ENCODE results near the gene SLC12A1. TPM values are rescaled to one million over a fixed set of nuclear protein-coding genes. Genes with fewer than 3 reads are reported as not detected.

The SLC12A1 gene
- total and polyA plus RNA-seq, 5 donors from 2014 or later: not detected

- H3K4me1 ChIP-seq (ENCODE audit: control insufficient read depth, insufficient read depth, low read length, poor library complexity, severe bottlenecking): no peaks in the 10 kb centered on the region
- Mint-ChIP-seq H3K27me3 (peaks cover 18% of the 10 kb centered on the region), H3K36me3 (no peaks in the 10 kb centered on the region), H3K4me1 (no peaks in the 10 kb centered on the region), H3K4me3 (no peak overlapping the region), H3K9me3 (peaks cover 0 to 2% (median 0%) of the 10 kb centered on the region in 7 donors), H3K27ac (no peak overlapping the region)
- ATAC-seq (ENCODE audit: low read depth in 2 of 2): no peak
- DNase-seq: no peak
- no peaks in the 10 kb centered on the region for H3K36me3 ChIP-seq (ENCODE audit: control insufficient read depth, insufficient read depth, low read length)
- no peak overlapping the region for H3K27ac ChIP-seq (ENCODE audit: insufficient read depth, low read length, poor library complexity, severe bottlenecking)
- no peak overlapping the region for H3K4me3 ChIP-seq (ENCODE audit: low read depth, low read length)
- no peaks in the 10 kb centered on the region for H3K9me3 ChIP-seq (ENCODE audit: control insufficient read depth in 2 of 2, low read length in 2 of 2)
- H3K27me3 ChIP-seq (ENCODE audit: control insufficient read depth, insufficient read depth, low read length): peaks cover 3% of the 10 kb centered on the region
These were observed 4.0 kb upstream of the SLC12A1 start for GRCh38 chr15:48202068-48202467.

GRCh38 chr15:48221261-48221660 lies 15.2 kb downstream of the SLC12A1 start:
- Mint-ChIP-seq H3K9me3 (peaks cover 0 to 2% (median 0%) of the 10 kb centered on the region in 7 donors), H3K36me3 (no peaks in the 10 kb centered on the region), H3K4me3 (no peak overlapping the region), H3K27me3 (peaks cover 13% of the 10 kb centered on the region), H3K27ac (no peak overlapping the region), H3K4me1 (no peaks in the 10 kb centered on the region)
- Histone ChIP-seq H3K4me1 (ENCODE audit: control insufficient read depth, insufficient read depth, low read length, poor library complexity, severe bottlenecking) (no peaks in the 10 kb centered on the region), H3K9me3 (ENCODE audit: control insufficient read depth in 2 of 2, low read length in 2 of 2) (no peaks in the 10 kb centered on the region), H3K27me3 (ENCODE audit: control insufficient read depth, insufficient read depth, low read length) (no peaks in the 10 kb centered on the region), H3K4me3 (ENCODE audit: low read depth, low read length) (no peak overlapping the region), H3K27ac (ENCODE audit: insufficient read depth, low read length, poor library complexity, severe bottlenecking) (no peak overlapping the region), H3K36me3 (ENCODE audit: control insufficient read depth, insufficient read depth, low read length) (no peaks in the 10 kb centered on the region)
- DNase-seq: no peak
- ATAC-seq (ENCODE audit: low read depth in 2 of 2): no peak

- Histone ChIP-seq H3K27me3 (ENCODE audit: control insufficient read depth, insufficient read depth, low read length) (no peaks in the 10 kb centered on the region), H3K27ac (ENCODE audit: insufficient read depth, low read length, poor library complexity, severe bottlenecking) (no peak overlapping the region), H3K4me3 (ENCODE audit: low read depth, low read length) (no peak overlapping the region), H3K4me1 (ENCODE audit: control insufficient read depth, insufficient read depth, low read length, poor library complexity, severe bottlenecking) (no peaks in the 10 kb centered on the region), H3K36me3 (ENCODE audit: control insufficient read depth, insufficient read depth, low read length) (no peaks in the 10 kb centered on the region), H3K9me3 (ENCODE audit: control insufficient read depth in 2 of 2, low read length in 2 of 2) (no peaks in the 10 kb centered on the region)
- no peaks in the 10 kb centered on the region for H3K4me1 Mint-ChIP-seq
- DNase-seq (no peak), ATAC-seq (ENCODE audit: low read depth in 2 of 2) (no peak)
- peaks cover 0 to 2% (median 0%) of the 10 kb centered on the region in 7 donors for H3K9me3 Mint-ChIP-seq
- no peaks in the 10 kb centered on the region for H3K36me3 Mint-ChIP-seq
- H3K27me3 Mint-ChIP-seq: peaks cover 15% of the 10 kb centered on the region
- no peak overlapping the region for H3K4me3 Mint-ChIP-seq
- H3K27ac Mint-ChIP-seq: no peak overlapping the region
These were observed 15.8 kb downstream of the SLC12A1 start for GRCh38 chr15:48221885-48222284.

- Histone ChIP-seq H3K36me3 (ENCODE audit: control insufficient read depth, insufficient read depth, low read length) (no peaks in the 10 kb centered on the region), H3K4me1 (ENCODE audit: control insufficient read depth, insufficient read depth, low read length, poor library complexity, severe bottlenecking) (no peaks in the 10 kb centered on the region), H3K27me3 (ENCODE audit: control insufficient read depth, insufficient read depth, low read length) (no peaks in the 10 kb centered on the region), H3K27ac (ENCODE audit: insufficient read depth, low read length, poor library complexity, severe bottlenecking) (no peak overlapping the region), H3K4me3 (ENCODE audit: low read depth, low read length) (no peak overlapping the region), H3K9me3 (ENCODE audit: control insufficient read depth in 2 of 2, low read length in 2 of 2) (no peaks in the 10 kb centered on the region)
- no peak for DNase-seq
- peaks cover 0 to 2% (median 0%) of the 10 kb centered on the region in 7 donors for H3K9me3 Mint-ChIP-seq
- H3K4me3 Mint-ChIP-seq: no peak overlapping the region
- no peaks in the 10 kb centered on the region for H3K36me3 Mint-ChIP-seq
- H3K27ac Mint-ChIP-seq: no peak overlapping the region
- no peak for ATAC-seq (ENCODE audit: low read depth in 2 of 2)
- peaks cover 20% of the 10 kb centered on the region for H3K27me3 Mint-ChIP-seq
- no peaks in the 10 kb centered on the region for H3K4me1 Mint-ChIP-seq
These were observed 16.5 kb downstream of the SLC12A1 start for GRCh38 chr15:48222627-48223026.

GRCh38 chr15:48225771-48226170 lies 19.7 kb downstream of the SLC12A1 start:
- no peak overlapping the region for H3K4me3 ChIP-seq (ENCODE audit: low read depth, low read length)
- H3K4me3 Mint-ChIP-seq: no peak overlapping the region
- no peaks in the 10 kb centered on the region for H3K27me3 ChIP-seq (ENCODE audit: control insufficient read depth, insufficient read depth, low read length)
- ATAC-seq (ENCODE audit: low read depth in 2 of 2) (no peak), DNase-seq (no peak)
- no peak overlapping the region for H3K27ac Mint-ChIP-seq
- no peaks in the 10 kb centered on the region for H3K36me3 Mint-ChIP-seq
- H3K9me3 ChIP-seq (ENCODE audit: control insufficient read depth in 2 of 2, low read length in 2 of 2): no peaks in the 10 kb centered on the region
- no peak overlapping the region for H3K27ac ChIP-seq (ENCODE audit: insufficient read depth, low read length, poor library complexity, severe bottlenecking)
- no peaks in the 10 kb centered on the region for H3K9me3 Mint-ChIP-seq
- no peaks in the 10 kb centered on the region for H3K4me1 ChIP-seq (ENCODE audit: control insufficient read depth, insufficient read depth, low read length, poor library complexity, severe bottlenecking)
- H3K27me3 Mint-ChIP-seq: peaks cover 20% of the 10 kb centered on the region
- H3K36me3 ChIP-seq (ENCODE audit: control insufficient read depth, insufficient read depth, low read length): no peaks in the 10 kb centered on the region
- no peaks in the 10 kb centered on the region for H3K4me1 Mint-ChIP-seq

GRCh38 chr15:48230498-48230897 lies 24.4 kb downstream of the SLC12A1 start:
- H3K27ac Mint-ChIP-seq: no peak overlapping the region
- H3K4me1 ChIP-seq (ENCODE audit: control insufficient read depth, insufficient read depth, low read length, poor library complexity, severe bottlenecking): no peaks in the 10 kb centered on the region
- H3K4me1 Mint-ChIP-seq: no peaks in the 10 kb centered on the region

GRCh38 chr15:48233246-48233645 lies 27.1 kb downstream of the SLC12A1 start:
- ATAC-seq (ENCODE audit: low read depth in 2 of 2) (no peak), DNase-seq (no peak)
- no peak overlapping the region for H3K27ac Mint-ChIP-seq
- H3K36me3 Mint-ChIP-seq: no peaks in the 10 kb centered on the region
- peaks cover 8% of the 10 kb centered on the region for H3K27me3 Mint-ChIP-seq
- Histone ChIP-seq H3K4me1 (ENCODE audit: control insufficient read depth, insufficient read depth, low read length, poor library complexity, severe bottlenecking) (no peaks in the 10 kb centered on the region), H3K36me3 (ENCODE audit: control insufficient read depth, insufficient read depth, low read length) (no peaks in the 10 kb centered on the region), H3K27ac (ENCODE audit: insufficient read depth, low read length, poor library complexity, severe bottlenecking) (no peak overlapping the region), H3K9me3 (ENCODE audit: control insufficient read depth in 2 of 2, low read length in 2 of 2) (no peaks in the 10 kb centered on the region), H3K4me3 (ENCODE audit: low read depth, low read length) (no peak overlapping the region), H3K27me3 (ENCODE audit: control insufficient read depth, insufficient read depth, low read length) (no peaks in the 10 kb centered on the region)
- no peaks in the 10 kb centered on the region for H3K4me1 Mint-ChIP-seq
- H3K4me3 Mint-ChIP-seq: no peak overlapping the region
- peaks cover 0 to 4% (median 0%) of the 10 kb centered on the region in 7 donors for H3K9me3 Mint-ChIP-seq

More at GRCh38 chr15:48230498-48230897, 24.4 kb downstream of the SLC12A1 start:
- no peak for DNase-seq
- no peaks in the 10 kb centered on the region for H3K9me3 ChIP-seq (ENCODE audit: control insufficient read depth in 2 of 2, low read length in 2 of 2)
- H3K4me3 ChIP-seq (ENCODE audit: low read depth, low read length): no peak overlapping the region
- H3K27ac ChIP-seq (ENCODE audit: insufficient read depth, low read length, poor library complexity, severe bottlenecking): no peak overlapping the region
- H3K27me3 Mint-ChIP-seq: peaks cover 15% of the 10 kb centered on the region
- ATAC-seq (ENCODE audit: low read depth in 2 of 2): no peak
- H3K36me3 Mint-ChIP-seq: no peaks in the 10 kb centered on the region
- peaks cover 0 to 4% (median 0%) of the 10 kb centered on the region in 7 donors for H3K9me3 Mint-ChIP-seq
- H3K36me3 ChIP-seq (ENCODE audit: control insufficient read depth, insufficient read depth, low read length): no peaks in the 10 kb centered on the region
- H3K27me3 ChIP-seq (ENCODE audit: control insufficient read depth, insufficient read depth, low read length): no peaks in the 10 kb centered on the region
- H3K4me3 Mint-ChIP-seq: no peak overlapping the region

GRCh38 chr15:48239334-48239733 lies 33.2 kb downstream of the SLC12A1 start:
- Mint-ChIP-seq H3K4me3 (no peak overlapping the region), H3K27me3 (peaks cover 4% of the 10 kb centered on the region), H3K36me3 (no peaks in the 10 kb centered on the region), H3K4me1 (no peaks in the 10 kb centered on the region), H3K27ac (no peak overlapping the region), H3K9me3 (peaks cover 0 to 1% (median 0%) of the 10 kb centered on the region in 7 donors)
- no peak for DNase-seq
- no peak for ATAC-seq (ENCODE audit: low read depth in 2 of 2)
- Histone ChIP-seq H3K27ac (ENCODE audit: insufficient read depth, low read length, poor library complexity, severe bottlenecking) (no peak overlapping the region), H3K4me3 (ENCODE audit: low read depth, low read length) (no peak overlapping the region), H3K36me3 (ENCODE audit: control insufficient read depth, insufficient read depth, low read length) (no peaks in the 10 kb centered on the region), H3K27me3 (ENCODE audit: control insufficient read depth, insufficient read depth, low read length) (no peaks in the 10 kb centered on the region), H3K9me3 (ENCODE audit: control insufficient read depth in 2 of 2, low read length in 2 of 2) (no peaks in the 10 kb centered on the region), H3K4me1 (ENCODE audit: control insufficient read depth, insufficient read depth, low read length, poor library complexity, severe bottlenecking) (no peaks in the 10 kb centered on the region)
